IgD-negative memory B cell (primary cell): ENCODE measurements around the gene STX10. TPM values are rescaled to one million over a fixed set of nuclear protein-coding genes. Genes with fewer than 3 reads are reported as not detected.
A peak's percentile ranks its signal among the peaks of the same experiment; 100 is the strongest.
"Not testable (repeated sequence)": the region's sequence is repeated elsewhere in the genome, so short reads cannot be mapped to it uniquely, and the experiment has no call there.

Experiments
- H3K27ac Mint-ChIP-seq, 3 donors: one replicate each; pipeline ENCODE4 v1.8.0; 2020 to 2022; ENCODE audit warnings: mild to moderate bottlenecking in 3 of 3, mixed read lengths in 3 of 3, moderate library complexity in 1 of 3
- H3K27me3 Mint-ChIP-seq: one replicate; pipeline ENCODE4 v1.8.0; 2021; ENCODE audit warnings: mixed read lengths
- H3K36me3 Mint-ChIP-seq: one replicate; pipeline ENCODE4 v1.8.0; 2020; ENCODE audit warnings: mild to moderate bottlenecking, mixed read lengths
- H3K4me1 Mint-ChIP-seq, 3 donors: one replicate each; pipeline ENCODE4 v1.8.0; 2020 to 2022; ENCODE audit warnings: mixed read lengths in 3 of 3, mild to moderate bottlenecking in 1 of 3
- H3K4me3 Mint-ChIP-seq, 4 donors: one replicate each; pipeline ENCODE4 v1.8.0; 2020 to 2022; ENCODE audit warnings: mild to moderate bottlenecking in 4 of 4, mixed read lengths in 4 of 4, moderate library complexity in 3 of 4
- H3K9me3 Mint-ChIP-seq, 3 donors: one replicate each; pipeline ENCODE4 v1.8.0; 2020 to 2021; ENCODE audit warnings: mixed read lengths in 3 of 3, mild to moderate bottlenecking in 1 of 3
- polyA plus RNA-seq: library from polyadenylated mRNA; unstranded; fragments of 300-500 nt; fragmentation: Illumina TruSeq; gene quantifications from one replicate; pipeline ENCODE4 v1.2.3, GENCODE V29; 2021

STX10 gene, protein sequence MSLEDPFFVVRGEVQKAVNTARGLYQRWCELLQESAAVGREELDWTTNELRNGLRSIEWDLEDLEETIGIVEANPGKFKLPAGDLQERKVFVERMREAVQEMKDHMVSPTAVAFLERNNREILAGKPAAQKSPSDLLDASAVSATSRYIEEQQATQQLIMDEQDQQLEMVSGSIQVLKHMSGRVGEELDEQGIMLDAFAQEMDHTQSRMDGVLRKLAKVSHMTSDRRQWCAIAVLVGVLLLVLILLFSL
- 52.8 TPM for polyA plus RNA-seq

- H3K36me3 Mint-ChIP-seq: peaks cover 11% of the 10 kb centered on the region
- peaks cover 8 to 16% (median 10%) of the 10 kb centered on the region in 3 donors for H3K4me1 Mint-ChIP-seq
- peak within 1 kb of the TSS; percentile 95 to 99 (median 98) for H3K4me3 Mint-ChIP-seq
Observed at GRCh38 chr19:13150187-13150930, at the start of gene STX10, which contains the start of gene IER2. Gene STX10 (minus strand): TSS chr19:13150375. CDS start chr19:13150173, 202 bp downstream. Gene IER2 (plus strand): TSS chr19:13150411. CDS start chr19:13153187, 2,776 bp downstream.

GRCh38 chr19:13198634-13199033, 48.5 kb upstream of the STX10 start:
- Mint-ChIP-seq H3K9me3 (no peaks in the 10 kb centered on the region), H3K36me3 (no peaks in the 10 kb centered on the region), H3K27me3 (no peaks in the 10 kb centered on the region), H3K4me1 (peaks cover 6 to 16% (median 14%) of the 10 kb centered on the region in 3 donors), H3K4me3 (no peak overlapping the region), H3K27ac (peak overlapping the region in 1 of 3 donors; percentile 43)

More at GRCh38 chr19:13150187-13150930, at the start of gene STX10, which contains the start of gene IER2:
- H3K9me3 Mint-ChIP-seq: peaks cover 0 to 6% (median 0%) of the 10 kb centered on the region in 3 donors
- peak within 1 kb of the TSS; percentile 99 to 100 (median 99) for H3K27ac Mint-ChIP-seq
- H3K27me3 Mint-ChIP-seq: no peaks in the 10 kb centered on the region

DNA sequence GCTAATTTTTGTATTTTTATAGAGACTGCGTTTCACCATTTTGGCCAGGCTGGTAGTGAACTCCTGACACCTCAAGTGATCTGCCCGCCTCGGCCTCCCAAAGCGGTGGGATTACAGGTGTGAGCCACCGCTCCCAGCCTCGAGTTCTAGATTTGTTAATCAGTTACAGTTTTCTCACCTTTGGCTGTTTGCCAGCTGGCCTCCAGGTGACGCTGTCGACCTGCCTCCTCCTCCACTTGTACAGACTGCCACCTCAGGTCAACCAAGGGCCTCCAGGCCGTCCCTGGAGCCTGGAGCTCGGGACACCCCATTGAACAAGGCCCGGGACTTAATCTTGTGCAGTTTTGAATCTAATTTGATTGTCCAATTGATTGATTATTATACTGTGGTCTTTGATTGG, 45.5 kb upstream of the STX10 start:
- Mint-ChIP-seq H3K4me1 (peaks cover 6 to 19% (median 16%) of the 10 kb centered on the region in 3 donors), H3K27me3 (no peaks in the 10 kb centered on the region), H3K4me3 (peak overlapping the region; percentile 4 to 81 (median 60)), H3K36me3 (no peaks in the 10 kb centered on the region), H3K9me3 (no peaks in the 10 kb centered on the region), H3K27ac (peak overlapping the region; percentile 41 to 97 (median 93))

- H3K4me1 Mint-ChIP-seq: peaks cover 6 to 29% (median 21%) of the 10 kb centered on the region in 3 donors
- no peaks in the 10 kb centered on the region for H3K36me3 Mint-ChIP-seq
- no peaks in the 10 kb centered on the region for H3K27me3 Mint-ChIP-seq
- no peak overlapping the region for H3K4me3 Mint-ChIP-seq
- no peaks in the 10 kb centered on the region for H3K9me3 Mint-ChIP-seq
- H3K27ac Mint-ChIP-seq: peak overlapping the region in 1 of 3 donors; percentile 35
Observed at GRCh38 chr19:13190781-13191540, 40.8 kb upstream of the STX10 start.

GRCh38 chr19:13189600-13189999, 39.4 kb upstream of the STX10 start:
- no peaks in the 10 kb centered on the region for H3K27me3 Mint-ChIP-seq
- H3K27ac Mint-ChIP-seq: peak overlapping the region in 1 of 3 donors; percentile 35
- no peaks in the 10 kb centered on the region for H3K36me3 Mint-ChIP-seq

DNA sequence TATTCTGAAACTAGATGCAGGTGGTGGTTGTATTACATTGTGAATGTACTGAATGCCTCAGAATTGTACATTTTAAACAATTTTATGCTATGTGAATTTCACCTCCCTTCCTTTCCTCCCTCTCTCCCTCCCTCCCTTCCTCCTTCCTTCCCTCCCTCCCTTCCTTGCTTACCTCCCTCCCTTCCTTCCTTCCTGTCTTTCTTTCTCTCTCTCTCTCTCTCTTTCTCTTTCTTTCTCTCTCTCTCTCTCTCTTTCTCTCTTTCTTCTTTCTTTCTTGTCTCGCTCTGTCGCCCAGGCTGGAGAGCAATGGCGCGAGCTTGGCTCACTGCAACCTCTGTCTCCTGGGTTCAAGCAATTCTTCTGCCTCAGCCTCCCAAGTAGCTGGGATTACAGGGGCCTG, 37.2 kb upstream of the STX10 start:
- no peak overlapping the region for H3K27ac Mint-ChIP-seq
- H3K4me1 Mint-ChIP-seq: peaks cover 0 to 13% (median 9%) of the 10 kb centered on the region in 3 donors
- H3K27me3 Mint-ChIP-seq: no peaks in the 10 kb centered on the region
- no peaks in the 10 kb centered on the region for H3K9me3 Mint-ChIP-seq
- H3K36me3 Mint-ChIP-seq: no peaks in the 10 kb centered on the region
- no peak overlapping the region for H3K4me3 Mint-ChIP-seq

More at GRCh38 chr19:13189600-13189999, 39.4 kb upstream of the STX10 start:
- Mint-ChIP-seq H3K4me1 (peaks cover 0 to 21% (median 15%) of the 10 kb centered on the region in 3 donors), H3K9me3 (no peaks in the 10 kb centered on the region), H3K4me3 (no peak overlapping the region)

DNA sequence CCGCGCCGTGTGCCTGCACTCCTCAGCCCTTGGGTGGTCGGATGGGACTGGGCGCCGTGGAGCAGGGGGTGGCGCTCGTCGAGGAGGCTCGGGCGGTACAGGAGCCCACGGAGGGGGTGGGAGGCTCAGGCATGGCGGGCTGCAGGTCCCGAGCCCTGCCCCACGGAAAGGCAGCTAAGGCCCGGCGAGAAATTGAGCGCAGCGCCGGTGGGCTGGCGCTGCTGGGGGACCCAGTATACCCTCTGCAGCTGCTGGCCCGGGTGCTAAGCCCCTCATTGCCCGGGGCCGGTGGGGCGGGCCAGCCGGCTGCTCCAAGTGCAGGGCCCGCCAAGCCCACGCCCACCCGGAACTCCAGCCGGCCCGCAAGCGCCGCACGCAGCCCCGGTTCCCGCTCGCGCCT, 36.5 kb upstream of the STX10 start:
- not testable (repeated sequence) for H3K27me3 Mint-ChIP-seq, H3K4me3 Mint-ChIP-seq, H3K27ac Mint-ChIP-seq, H3K9me3 Mint-ChIP-seq, H3K36me3 Mint-ChIP-seq
- H3K4me1 Mint-ChIP-seq: peaks cover 6 to 19% (median 15%) of the 10 kb centered on the region in 3 donors

DNA sequence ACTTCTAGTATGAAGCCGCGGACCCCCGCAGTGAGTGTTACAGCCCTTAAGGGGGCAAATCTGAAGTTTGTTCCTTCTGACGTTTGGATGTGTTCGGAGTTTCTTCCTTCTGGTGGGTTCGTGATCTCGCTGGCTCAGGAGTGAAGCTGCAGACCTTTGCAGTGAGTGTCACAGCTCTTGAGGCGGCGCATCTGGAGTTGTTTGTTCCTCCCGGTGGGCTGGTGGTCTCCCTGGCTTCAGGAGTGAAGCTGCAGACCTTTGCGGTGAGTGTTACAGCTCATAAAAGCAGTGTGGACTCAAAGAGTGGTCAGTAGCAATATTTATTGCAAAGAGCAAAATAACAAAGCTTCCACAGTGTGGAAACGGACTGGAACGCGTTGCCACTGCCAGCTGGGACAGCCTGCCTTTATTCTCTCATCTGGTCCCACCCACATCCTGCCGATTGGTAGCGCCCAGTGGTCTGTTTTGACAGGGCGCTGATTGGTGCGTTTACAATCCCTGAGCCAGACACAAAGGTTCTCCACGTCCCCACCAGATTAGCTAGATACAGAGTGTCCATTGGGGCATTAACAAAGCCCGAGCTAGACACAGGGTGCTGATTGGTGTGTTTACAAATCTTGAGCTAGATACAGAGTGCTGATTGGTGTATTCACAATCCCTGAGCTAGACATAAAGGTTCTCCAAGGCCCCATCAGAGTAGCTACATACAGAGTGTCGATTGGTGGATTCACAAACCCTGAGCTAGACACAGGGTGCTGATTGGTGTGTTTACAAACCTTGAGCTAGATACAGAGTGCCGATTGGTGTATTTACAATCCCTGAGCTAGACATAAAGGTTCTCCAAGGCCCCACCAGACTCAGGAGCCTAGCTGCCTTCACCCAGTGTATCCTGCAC, 35.8 kb upstream of the STX10 start:
- H3K36me3 Mint-ChIP-seq, H3K9me3 Mint-ChIP-seq, H3K27me3 Mint-ChIP-seq, H3K27ac Mint-ChIP-seq, H3K4me3 Mint-ChIP-seq: not testable (repeated sequence)
- peaks cover 7 to 20% (median 16%) of the 10 kb centered on the region in 3 donors for H3K4me1 Mint-ChIP-seq

DNA sequence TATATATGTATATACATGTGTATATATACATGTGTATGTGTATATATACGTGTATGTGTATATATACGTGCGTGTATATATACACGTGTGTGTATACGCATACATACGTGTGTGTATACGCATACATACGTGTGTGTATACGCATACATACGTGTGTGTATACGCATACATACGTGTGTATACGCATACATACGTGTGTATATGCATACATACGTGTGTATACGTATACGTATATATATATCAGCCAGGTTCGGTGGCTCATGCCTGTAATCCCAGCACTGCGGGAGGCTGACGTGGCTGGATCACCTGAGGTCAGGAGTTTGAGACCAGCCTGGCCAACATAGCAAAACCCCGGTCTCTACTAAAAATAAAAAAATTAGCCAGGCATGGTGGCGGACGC, 34.8 kb upstream of the STX10 start:
- H3K4me3 Mint-ChIP-seq, H3K9me3 Mint-ChIP-seq, H3K27me3 Mint-ChIP-seq, H3K27ac Mint-ChIP-seq, H3K36me3 Mint-ChIP-seq: not testable (repeated sequence)
- H3K4me1 Mint-ChIP-seq: peaks cover 7 to 27% (median 22%) of the 10 kb centered on the region in 3 donors

- Mint-ChIP-seq H3K27me3 (no peaks in the 10 kb centered on the region), H3K36me3 (no peaks in the 10 kb centered on the region), H3K4me3 (peak overlapping the region in 3 of 4 donors; percentile 20 to 90 (median 27)), H3K4me1 (peaks cover 7 to 19% (median 19%) of the 10 kb centered on the region in 3 donors), H3K9me3 (no peaks in the 10 kb centered on the region), H3K27ac (peak overlapping the region in 2 of 3 donors; percentile 67 to 72)
Observed at GRCh38 chr19:13181747-13182388, 31.7 kb upstream of the STX10 start.

GRCh38 chr19:13178291-13178690, 28.1 kb upstream of the STX10 start:
- not testable (repeated sequence) for H3K4me3 Mint-ChIP-seq, H3K27ac Mint-ChIP-seq, H3K9me3 Mint-ChIP-seq, H3K36me3 Mint-ChIP-seq, H3K27me3 Mint-ChIP-seq
- peaks cover 7 to 19% (median 19%) of the 10 kb centered on the region in 3 donors for H3K4me1 Mint-ChIP-seq

DNA sequence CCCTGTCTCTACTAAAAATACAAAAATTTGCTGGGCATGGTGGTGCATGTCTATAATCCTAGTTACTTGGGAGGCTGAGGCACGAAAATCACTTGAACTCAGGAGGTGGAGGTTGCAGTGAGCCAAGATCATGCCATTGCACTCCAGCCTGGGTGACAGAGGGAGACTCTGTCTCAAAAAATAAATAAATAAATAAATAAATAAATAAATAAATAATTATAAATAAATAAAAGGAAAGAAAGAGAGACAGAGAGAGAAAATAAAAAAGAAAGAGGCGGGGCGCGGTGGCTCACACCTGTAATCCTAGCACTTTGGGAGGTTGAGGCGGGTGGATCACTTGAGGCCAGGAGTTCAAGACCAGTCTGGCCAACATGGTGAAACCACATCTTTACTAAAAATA, 27.4 kb upstream of the STX10 start:
- H3K4me1 Mint-ChIP-seq: peaks cover 9 to 25% (median 25%) of the 10 kb centered on the region in 3 donors
- not testable (repeated sequence) for H3K9me3 Mint-ChIP-seq, H3K27ac Mint-ChIP-seq, H3K36me3 Mint-ChIP-seq, H3K4me3 Mint-ChIP-seq, H3K27me3 Mint-ChIP-seq

DNA sequence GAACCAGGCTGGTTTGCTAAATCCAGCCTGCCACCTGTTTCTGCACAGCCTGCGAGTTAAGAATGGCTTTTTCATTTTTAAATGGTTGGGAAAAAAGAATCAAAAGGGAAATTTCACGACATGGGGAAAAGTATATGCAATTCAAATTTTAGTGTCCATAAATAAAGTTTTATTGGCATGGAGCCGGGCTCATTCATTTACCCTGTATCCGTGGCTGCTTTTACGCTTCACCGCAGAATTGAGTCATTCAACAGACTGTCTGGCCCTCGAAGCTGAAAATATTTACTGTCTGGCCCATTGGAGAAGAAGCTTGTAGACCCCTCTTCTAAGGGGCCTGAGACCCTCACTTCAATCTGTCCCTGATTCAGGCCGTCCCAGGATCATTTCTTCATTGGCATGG, 26.2 kb upstream of the STX10 start:
- no peaks in the 10 kb centered on the region for H3K9me3 Mint-ChIP-seq
- H3K4me3 Mint-ChIP-seq: no peak overlapping the region
- H3K4me1 Mint-ChIP-seq: peaks cover 7 to 26% (median 22%) of the 10 kb centered on the region in 3 donors
- H3K36me3 Mint-ChIP-seq: peaks cover 2% of the 10 kb centered on the region
- H3K27me3 Mint-ChIP-seq: no peaks in the 10 kb centered on the region
- H3K27ac Mint-ChIP-seq: no peak overlapping the region
